Mesothelial cell of epicardium (in vitro differentiated cells): ENCODE data around the gene PELI2. TPM values are rescaled to one million over a fixed set of nuclear protein-coding genes. Genes with fewer than 3 reads are reported as not detected.

Experiments
- DNase-seq, 2 experiments: peaks; one replicate each; pipeline ENCODE4 v3.0.0; 2021; ENCODE audit warnings: low spot score in 2 of 2; ENCODE audit not compliant: unreplicated experiment in 2 of 2
- H3K27ac Mint-ChIP-seq: 2 replicates; pipeline ENCODE4 v1.8.0; 2021; ENCODE audit warnings: mixed read lengths
- H3K27me3 Mint-ChIP-seq: 2 replicates; pipeline ENCODE4 v1.8.0; 2021; ENCODE audit warnings: low read depth, mixed read lengths
- H3K36me3 Mint-ChIP-seq: 2 replicates; pipeline ENCODE4 v1.8.0; 2021; ENCODE audit warnings: mixed read lengths
- H3K4me1 Mint-ChIP-seq: 2 replicates; pipeline ENCODE4 v1.8.0; 2021; ENCODE audit warnings: mixed read lengths
- H3K4me3 Mint-ChIP-seq: 2 replicates; pipeline ENCODE4 v1.8.0; 2021; ENCODE audit warnings: mild to moderate bottlenecking, moderate library complexity, mixed read lengths
- H3K9me3 Mint-ChIP-seq: 2 replicates; pipeline ENCODE4 v1.8.0; 2021; ENCODE audit warnings: mixed read lengths
- CTCF ChIP-seq: fragments of 200-600 bp; sonication (generic); IDR thresholded peaks from one replicate; pipeline ENCODE4 v1.5.0; 2021; ENCODE audit warnings: antibody characterized with exemption; ENCODE audit not compliant: unreplicated experiment
- total RNA-seq: library from RNA; stranded (reverse); gene quantifications from 3 replicates; pipeline ENCODE4 v1.2.1, GENCODE V29; 2021

PELI2 gene
- total RNA-seq, 1 donor from 2014 or later: 10.0 TPM

GRCh38 chr14:56202256-56202655 lies 84.0 kb downstream of the PELI2 start:
- no peak overlapping the region for H3K27ac Mint-ChIP-seq
- H3K27me3 Mint-ChIP-seq: no peaks in the 10 kb centered on the region
- no peak for TF ChIP-seq CTCF
- DNase-seq: no peak
- no peaks in the 10 kb centered on the region for H3K36me3 Mint-ChIP-seq
- no peaks in the 10 kb centered on the region for H3K4me1 Mint-ChIP-seq
- no peak overlapping the region for H3K4me3 Mint-ChIP-seq
- H3K9me3 Mint-ChIP-seq: no peaks in the 10 kb centered on the region

- H3K27ac Mint-ChIP-seq: no peak overlapping the region
- H3K4me3 Mint-ChIP-seq: no peak overlapping the region
- H3K9me3 Mint-ChIP-seq: no peaks in the 10 kb centered on the region
- peaks cover 9% of the 10 kb centered on the region for H3K4me1 Mint-ChIP-seq
- DNase-seq: no peak
- no peaks in the 10 kb centered on the region for H3K36me3 Mint-ChIP-seq
- peaks cover 1% of the 10 kb centered on the region for H3K27me3 Mint-ChIP-seq
- TF ChIP-seq CTCF: no peak
Observed at GRCh38 chr14:56205881-56206280, 87.7 kb downstream of the PELI2 start.

- Mint-ChIP-seq H3K4me1 (peaks cover 9% of the 10 kb centered on the region), H3K36me3 (no peaks in the 10 kb centered on the region), H3K27me3 (peaks cover 1% of the 10 kb centered on the region), H3K27ac (no peak overlapping the region), H3K4me3 (no peak overlapping the region), H3K9me3 (no peaks in the 10 kb centered on the region)
- no peak for TF ChIP-seq CTCF
- no peak for DNase-seq
Observed at GRCh38 chr14:56206596-56206995, 88.4 kb downstream of the PELI2 start.

- no peak for DNase-seq
- H3K4me3 Mint-ChIP-seq: no peak overlapping the region
- H3K36me3 Mint-ChIP-seq: no peaks in the 10 kb centered on the region
- TF ChIP-seq CTCF: no peak
- peaks cover 9% of the 10 kb centered on the region for H3K4me1 Mint-ChIP-seq
- H3K27ac Mint-ChIP-seq: no peak overlapping the region
- no peaks in the 10 kb centered on the region for H3K9me3 Mint-ChIP-seq
- peaks cover 1% of the 10 kb centered on the region for H3K27me3 Mint-ChIP-seq
Observed at GRCh38 chr14:56207626-56208292, 89.5 kb downstream of the PELI2 start.

GRCh38 chr14:56208520-56208919 lies 90.3 kb downstream of the PELI2 start:
- H3K4me3 Mint-ChIP-seq: no peak overlapping the region
- H3K36me3 Mint-ChIP-seq: no peaks in the 10 kb centered on the region
- H3K9me3 Mint-ChIP-seq: no peaks in the 10 kb centered on the region
- no peak for TF ChIP-seq CTCF
- H3K4me1 Mint-ChIP-seq: peaks cover 9% of the 10 kb centered on the region
- H3K27me3 Mint-ChIP-seq: peaks cover 4% of the 10 kb centered on the region
- no peak overlapping the region for H3K27ac Mint-ChIP-seq
- no peak for DNase-seq

GRCh38 chr14:56210571-56210970 lies 92.4 kb downstream of the PELI2 start:
- Mint-ChIP-seq H3K9me3 (no peaks in the 10 kb centered on the region), H3K4me1 (peaks cover 9% of the 10 kb centered on the region), H3K4me3 (no peak overlapping the region), H3K27ac (no peak overlapping the region), H3K27me3 (peaks cover 4% of the 10 kb centered on the region), H3K36me3 (no peaks in the 10 kb centered on the region)
- TF ChIP-seq CTCF: no peak
- DNase-seq: no peak
